H1 (cell line): ENCODE data around the gene ATXN7. TPM values are rescaled to one million over a fixed set of nuclear protein-coding genes. Genes with fewer than 3 reads are reported as not detected.

Source experiments
- CTCF ChIA-PET: fragments of 300-600 bp; sonication (Branson Sonifier 250); formaldehyde crosslinking; loops from one replicate; lab custom pipeline; 2021; ENCODE audit not compliant: partially characterized antibody; lab: Charles Lee
- POLR2A ChIA-PET: fragments of 300-600 bp; sonication (Branson Sonifier 250); formaldehyde crosslinking; loops from one replicate; lab custom pipeline; 2021; ENCODE audit warnings: inconsistent platforms; ENCODE audit not compliant: partially characterized antibody; lab: Charles Lee
- DNase-seq, 2 experiments: peaks; one replicate each; pipeline versions ENCODE4 v3.0.0 to v3.0.0-alpha.2; 2010 to 2022; ENCODE audit warnings: low spot score in 2 of 2, low read depth in 1 of 2, mixed read lengths in 1 of 2
- FAIRE-seq: peaks from 2 replicates; lab custom pipeline; 2011; peaks lifted over from hg19 to GRCh38; lab: Jason Lieb, UNC
- H2AFZ ChIP-seq: 2 replicates; pipeline ENCODE4 v1.8.1; 2012; ENCODE audit warnings: low read length, inconsistent platforms
- H2AK5ac ChIP-seq: 2 replicates; pipeline ENCODE4 v1.6.1; 2013; ENCODE audit warnings: low read depth, low read length
- H2BK120ac ChIP-seq: replicated peaks from 2 replicates; pipeline ENCODE3; 2013; ENCODE audit warnings: low read depth, low read length, inconsistent platforms
- H2BK12ac ChIP-seq: 2 replicates; pipeline ENCODE4 v1.6.1; 2013; ENCODE audit warnings: low read depth, low read length
- H2BK15ac ChIP-seq: 2 replicates; pipeline ENCODE4 v1.6.1; 2013; ENCODE audit warnings: low read length
- H2BK20ac ChIP-seq: 2 replicates; pipeline ENCODE4 v1.6.1; 2013; ENCODE audit warnings: low read length
- H2BK5ac ChIP-seq: 2 replicates; pipeline ENCODE4 v1.6.1; 2013; ENCODE audit warnings: low read depth, low read length
- H3K14ac ChIP-seq: 2 replicates; pipeline ENCODE4 v1.6.1; 2013; ENCODE audit warnings: inconsistent platforms; ENCODE audit not compliant: insufficient read length
- H3K18ac ChIP-seq: 2 replicates; pipeline ENCODE4 v1.6.1; 2013; ENCODE audit warnings: low read length; ENCODE audit errors: extremely low read depth
- H3K23ac ChIP-seq: 2 replicates; pipeline ENCODE4 v1.6.1; 2013; ENCODE audit warnings: inconsistent platforms; ENCODE audit not compliant: insufficient read length
- H3K23me2 ChIP-seq: 2 replicates; pipeline ENCODE4 v1.6.1; 2013; ENCODE audit warnings: low read depth, low read length
- H3K27ac ChIP-seq: 2 replicates; pipeline ENCODE4 v1.6.1; 2011; ENCODE audit warnings: low read depth, low read length, inconsistent platforms
- H3K27me3 ChIP-seq, 4 experiments: replicated peaks in 1 of 4; 1 replicate in 1 of 4; 2 replicates in 3 of 4; pipeline versions ENCODE4 v1.6.1 to v1.8.1; 2011 to 2013; ENCODE audit warnings: low read length in 3 of 4, mild to moderate bottlenecking in 3 of 4, inconsistent platforms in 2 of 4, mixed read lengths in 2 of 4, moderate library complexity in 1 of 4; ENCODE audit not compliant: control insufficient read depth in 3 of 4, insufficient read depth in 3 of 4; ENCODE audit errors: extremely low read depth in 1 of 4
- H3K36me3 ChIP-seq, 4 experiments: 2 replicates each; pipeline versions ENCODE4 v1.6.1 to v1.8.1; 2011 to 2013; ENCODE audit warnings: mild to moderate bottlenecking in 4 of 4, low read length in 3 of 4, moderate library complexity in 2 of 4, control low read depth in 1 of 4, inconsistent platforms in 1 of 4; ENCODE audit not compliant: insufficient read depth in 4 of 4, control insufficient read depth in 2 of 4
- H3K4ac ChIP-seq: replicated peaks from 2 replicates; pipeline ENCODE3; 2013; ENCODE audit warnings: low read length, low read depth, mixed read lengths, inconsistent platforms; ENCODE audit not compliant: insufficient read length
- H3K4me1 ChIP-seq, 4 experiments: replicated peaks in 1 of 4; 1 replicate in 1 of 4; 2 replicates in 3 of 4; pipeline versions ENCODE4 v1.6.1 to v1.8.1; 2011 to 2013; ENCODE audit warnings: low read length in 3 of 4, inconsistent platforms in 2 of 4, mixed read lengths in 1 of 4; ENCODE audit not compliant: insufficient read depth in 4 of 4, control insufficient read depth in 3 of 4
- H3K4me2 ChIP-seq, 2 experiments: 2 replicates each; pipeline versions ENCODE4 v1.6.1 to v1.8.1; 2011 to 2013; ENCODE audit warnings: low read depth in 2 of 2, low read length in 2 of 2, control low read depth in 1 of 2, inconsistent platforms in 1 of 2, mild to moderate bottlenecking in 1 of 2; ENCODE audit not compliant: insufficient read depth in 1 of 2
- H3K4me3 ChIP-seq, 4 experiments: fragments of 200-600, 300-600 bp in 1 of 4; sonication (generic), shearing (Covaris generic), sonication (Bioruptor Twin) in 1 of 4; 2 replicates each; pipeline versions ENCODE4 v1.5.1 to v1.8.1; 2011 to 2016; ENCODE audit warnings: low read length in 4 of 4, low read depth in 3 of 4, control low read depth in 2 of 4, inconsistent platforms in 2 of 4, mild to moderate bottlenecking in 2 of 4, mixed read lengths in 1 of 4, moderate library complexity in 1 of 4; ENCODE audit not compliant: insufficient read depth in 2 of 4; ENCODE audit errors: extremely low read depth in 1 of 4
- H3K56ac ChIP-seq: replicated peaks from 2 replicates; pipeline ENCODE3; 2013; ENCODE audit warnings: low read depth, mild to moderate bottlenecking, mixed read lengths, low read length, inconsistent platforms; ENCODE audit not compliant: insufficient read length
- H3K79me1 ChIP-seq: 2 replicates; pipeline ENCODE4 v1.6.1; 2013; ENCODE audit warnings: low read depth, low read length, control low read depth
- H3K79me2 ChIP-seq, 2 experiments: 2 replicates each; pipeline versions ENCODE4 v1.6.1 to v1.8.1; 2012 to 2013; ENCODE audit warnings: low read length in 2 of 2, mild to moderate bottlenecking in 2 of 2, inconsistent platforms in 1 of 2; ENCODE audit not compliant: insufficient read depth in 2 of 2, control insufficient read depth in 1 of 2
- H3K9ac ChIP-seq, 4 experiments: replicated peaks in 1 of 4; 1 replicate in 1 of 4; 2 replicates in 3 of 4; pipeline versions ENCODE4 v1.6.1 to v1.8.1; 2011 to 2013; ENCODE audit warnings: low read depth in 3 of 4, low read length in 3 of 4, control low read depth in 2 of 4, mild to moderate bottlenecking in 2 of 4, moderate library complexity in 2 of 4, inconsistent platforms in 1 of 4; ENCODE audit errors: extremely low read depth in 1 of 4
- H3K9me3 ChIP-seq, 2 experiments: 2 replicates each; pipeline versions ENCODE4 v1.6.1 to v1.8.1; 2012 to 2013; ENCODE audit warnings: mild to moderate bottlenecking in 2 of 2, moderate library complexity in 2 of 2, control low read depth in 1 of 2, inconsistent platforms in 1 of 2, low read depth in 1 of 2, low read length in 1 of 2, mixed read lengths in 1 of 2; ENCODE audit not compliant: insufficient read depth in 2 of 2
- H4K20me1 ChIP-seq, 2 experiments: replicated peaks in 1 of 2; 2 replicates each; pipeline versions ENCODE3 to v1.8.1; 2011 to 2013; ENCODE audit warnings: inconsistent platforms in 2 of 2, low read length in 2 of 2, mild to moderate bottlenecking in 1 of 2; ENCODE audit not compliant: insufficient read depth in 2 of 2, control insufficient read depth in 1 of 2
- H4K5ac ChIP-seq: 2 replicates; pipeline ENCODE4 v1.6.1; 2013; ENCODE audit warnings: low read length, low read depth, mixed read lengths, inconsistent platforms; ENCODE audit not compliant: insufficient read length
- H4K8ac ChIP-seq: 2 replicates; pipeline ENCODE4 v1.8.0; 2013; ENCODE audit warnings: mild to moderate bottlenecking, moderate library complexity, low read length, inconsistent platforms; ENCODE audit not compliant: insufficient read depth; ENCODE audit errors: extremely low read depth
- H4K91ac ChIP-seq: replicated peaks from 2 replicates; pipeline ENCODE3; 2013; ENCODE audit warnings: low read length, mixed read lengths, inconsistent platforms; ENCODE audit not compliant: insufficient read length
- CBX5 ChIP-seq: fragments of 300-800, 300-1000 bp; sonication (generic); IDR thresholded peaks from 2 replicates; pipeline ENCODE4 v1.7.1; 2016; ENCODE audit warnings: antibody characterized with exemption, low read length, low read depth
- CHD1 ChIP-seq: IDR thresholded peaks from 2 replicates; pipeline ENCODE4 v1.6.1; 2012; ENCODE audit warnings: low read depth, low read length, improper control_type of control experiment
- EZH2 ChIP-seq: fragments of 200-600 bp; sonication (generic); IDR thresholded peaks from 2 replicates; pipeline ENCODE4 v1.7.1; 2012; ENCODE audit warnings: low read depth, mild to moderate bottlenecking, moderate library complexity, low read length, inconsistent platforms; ENCODE audit not compliant: severe bottlenecking
- GABPA ChIP-seq: IDR thresholded peaks from 2 replicates; pipeline ENCODE4 v1.6.1; 2011; ENCODE audit warnings: mild to moderate bottlenecking, low read length, moderate library complexity, borderline replicate concordance; ENCODE audit not compliant: insufficient read depth
- MAFK ChIP-seq: IDR thresholded peaks from 2 replicates; pipeline ENCODE4 v1.6.1; 2012; ENCODE audit warnings: low read depth, mild to moderate bottlenecking, improper control_type of control experiment, low read length
- POLR2A ChIP-seq, 2 experiments: IDR thresholded peaks; 1 replicate in 1 of 2; 2 replicates in 1 of 2; pipeline ENCODE4 v1.6.1; 2011; ENCODE audit warnings: low read depth in 2 of 2, low read length in 2 of 2, mild to moderate bottlenecking in 2 of 2; ENCODE audit errors: control extremely low read depth in 1 of 2
- TBP ChIP-seq: IDR thresholded peaks from 2 replicates; pipeline ENCODE4 v1.6.1; 2011; ENCODE audit warnings: low read depth, low read length, improper control_type of control experiment
- WGBS, 2 experiments: shearing (Covaris generic) in 1 of 2; methylation state at CpG; one replicate each; pipeline versions ENCODE4 v1.1.6 to v1.1.7; 2013 to 2015; ENCODE audit warnings: low lambda C conversion rate in 2 of 2, mixed read lengths in 2 of 2, inconsistent platforms in 1 of 2, low coverage in 1 of 2, missing lambda C conversion rate in 1 of 2; ENCODE audit not compliant: insufficient replicate concordance in 2 of 2, insufficient coverage in 1 of 2, insufficient read length in 1 of 2; ENCODE audit errors: extremely low coverage in 1 of 2, missing lambda C conversion rate in 1 of 2; 5-methylcytosine and 5-hydroxymethylcytosine counted together
- polyA plus RNA-seq, 7 experiments: library from polyadenylated mRNA; depleted of rRNA in 3 of 7; stranded (reverse) in 5 of 7; unstranded in 2 of 7; fragments of >200 nt in 5 of 7; fragments of 200-250 nt in 2 of 7; gene quantifications; 1 replicate in 5 of 7; 2 replicates in 1 of 7; 4 replicates in 1 of 7; pipeline versions ENCODE4 v1.2.1 to v1.2.3, GENCODE V29; 2011 to 2013; ENCODE audit warnings: missing spikeins in 2 of 7, mixed read lengths in 2 of 7
- total RNA-seq: library from RNA; stranded (reverse); fragmentation: NEBNext Ultra II Directional; extraction: Animal tissue kit (Norgen Biotek cat#: 25700); gene quantifications from 2 replicates; pipeline ENCODE4 v1.2.1, GENCODE V29; 2021

The ATXN7 gene
- total and polyA plus RNA-seq, 2 of the 8 experiments (the other 6 are each of a cell fraction or from before 2014, with no cell fraction given) = 15.5 to 16.8 TPM

DNA sequence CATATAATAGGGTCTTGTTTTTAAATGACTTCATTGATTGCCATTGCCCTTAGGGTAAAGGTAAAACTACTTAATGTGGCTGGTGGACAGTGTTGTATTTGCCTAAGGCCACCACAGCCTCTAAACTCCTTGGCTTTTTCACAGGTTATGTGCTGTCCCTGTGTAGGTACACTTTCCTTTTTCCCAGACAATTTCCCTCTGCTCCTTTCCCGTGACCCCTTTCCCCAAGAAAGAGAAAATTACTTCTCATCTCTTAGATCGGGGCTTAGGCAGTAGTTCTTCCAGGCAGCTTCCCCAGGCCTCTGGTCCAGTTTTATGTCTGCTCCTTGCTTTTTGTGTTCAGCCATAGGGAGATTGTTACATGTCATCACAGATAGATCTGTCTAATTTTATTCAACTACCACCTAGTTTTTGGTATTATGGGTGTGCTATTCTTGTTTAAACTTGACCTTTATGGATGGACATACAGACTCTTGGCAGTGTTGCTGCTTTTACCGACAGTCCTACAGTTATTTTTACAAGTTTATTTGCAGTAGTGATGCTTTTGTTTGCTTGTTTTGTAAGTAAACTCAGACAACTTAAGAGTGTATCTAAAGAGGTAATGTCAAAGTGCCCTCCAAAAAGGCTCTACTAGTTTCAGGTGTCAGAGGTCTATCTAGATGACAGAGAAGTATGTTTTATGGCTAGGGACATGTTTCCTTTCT, 69.0 kb downstream of the ATXN7 start:
- no peak overlapping the region for H3K4me2 ChIP-seq
- H3K9me3 ChIP-seq = no peaks in the 10 kb centered on the region
- no peak overlapping the region for H3K27ac ChIP-seq
- no peak overlapping the region for H3K4ac ChIP-seq
- no peaks in the 10 kb centered on the region for H3K36me3 ChIP-seq
- no peaks in the 10 kb centered on the region for H3K79me1 ChIP-seq
- no peak overlapping the region for H2BK120ac ChIP-seq
- H3K4me1 ChIP-seq = peaks cover 0 to 6% (median 3%) of the 10 kb centered on the region in 4 experiments; a peak in 3 of 7 replicates
- H4K91ac ChIP-seq = no peak overlapping the region
- H3K18ac ChIP-seq = no peak overlapping the region
- H3K79me2 ChIP-seq = peaks cover 0 to 20% of the 10 kb centered on the region in 2 experiments; a peak in 2 of 4 replicates
- TF ChIP-seq EZH2 (no peak), GABPA (no peak), POLR2A (IDR thresholded peaks at IDR 0.05; ENCODE audit: control extremely low read depth in 1 of 2, low read depth in 2 of 2, low read length in 2 of 2) (no peak), MAFK (no peak), CBX5 (no peak), CHD1 (no peak), TBP (no peak)
- no peaks in the 10 kb centered on the region for H3K27me3 ChIP-seq
- no peak overlapping the region for H3K56ac ChIP-seq
- H2BK5ac ChIP-seq = no peak overlapping the region
- FAIRE-seq = no peak
- no peak for DNase-seq
- H3K4me3 ChIP-seq = no peak overlapping the region
- no peak overlapping the region for H2BK12ac ChIP-seq
- H3K23ac ChIP-seq = no peak overlapping the region
- H3K23me2 ChIP-seq = no peaks in the 10 kb centered on the region
- no peak overlapping the region for H3K14ac ChIP-seq
- no peak overlapping the region for H2BK15ac ChIP-seq
- H3K9ac ChIP-seq = no peak overlapping the region
- 86% methylated on average over 3 of the region's 3 CpGs; no CpG with 5 or more reads in 1 of the 2 experiments for WGBS, 2 experiments
- no peak overlapping the region for H4K5ac ChIP-seq
- H2AFZ ChIP-seq = no peak overlapping the region
- no peak overlapping the region for H2BK20ac ChIP-seq
- no peak overlapping the region for H4K8ac ChIP-seq
- H4K20me1 ChIP-seq = peaks cover 0 to 2% of the 10 kb centered on the region in 2 experiments
- ChIA-PET CTCF (interaction anchor here (0.6 kb wide), 1 partner anchor 583 kb away, joined by 3 read pairs; no protein-coding TSS in a partner anchor), POLR2A (no interaction called here)
- no peak overlapping the region for H2AK5ac ChIP-seq
